NT2/D1 (cell line): ENCODE data around the gene ARFGAP3.

ENCODE experiments used
- SUZ12 ChIP-seq: IDR thresholded peaks from 2 replicates; pipeline ENCODE4 v1.6.1; 2011; ENCODE audit not compliant: insufficient read length, insufficient read depth; ENCODE audit errors: extremely low read depth
- YY1 ChIP-seq: IDR thresholded peaks from 2 replicates; pipeline ENCODE4 v1.6.1; 2011; ENCODE audit not compliant: insufficient read length, insufficient read depth
- ZNF274 ChIP-seq: IDR thresholded peaks from 2 replicates; pipeline ENCODE4 v1.6.1; 2011; ENCODE audit warnings: mild to moderate bottlenecking, low read depth, low read length

- TF ChIP-seq ZNF274 (no peak), SUZ12 (no peak), YY1 (no peak)
These were observed 96.1 kb downstream of the ARFGAP3 start for GRCh38 chr22:42760806-42761565.
